HCT116 (cell line): ENCODE data around the gene TMEM74B. TPM values are rescaled to one million over a fixed set of nuclear protein-coding genes. Genes with fewer than 3 reads are reported as not detected.

Source experiments
- ATAC-seq: fragments of 200-7000 bp; cut with Tn5 transposase; 2 replicates; pipeline ENCODE4 v1.9.1; 2020; ENCODE audit warnings: mild to moderate bottlenecking, moderate library complexity
- BruUV-seq: library from RNA; stranded (reverse); fragments of 400-500 nt; replicated peaks from 2 replicates; lab custom pipeline; 2021; lab: Mats Ljungman, UMichigan
- CTCF ChIA-PET: fragments of 300-600 bp; sonication (Branson Sonifier 250); formaldehyde crosslinking; loops from one replicate; lab custom pipeline; 2021; ENCODE audit warnings: antibody characterized with exemption; lab: Charles Lee
- POLR2A ChIA-PET: fragments of 300-600, 350-600 bp; sonication (Branson Sonifier 250); formaldehyde crosslinking; loops from one replicate; lab custom pipeline; 2021; ENCODE audit warnings: antibody characterized with exemption; lab: Charles Lee
- RAD21 ChIA-PET, 2 experiments: fragments of 300-600 bp; sonication (Branson Sonifier 250); formaldehyde crosslinking; loops; one replicate each; lab custom pipeline; 2023; ENCODE audit warnings: low total read pairs in 2 of 2; ENCODE audit not compliant: uncharacterized antibody in 2 of 2, unreplicated experiment in 2 of 2, low non-redundant PET in 1 of 2; lab: Charles Lee
- DNase-seq: peaks from one replicate; pipeline ENCODE4 v3.0.0-alpha.2; 2010; ENCODE audit warnings: low read depth, low spot score
- H2AFZ ChIP-seq: fragments of 200-600 bp; shearing (Covaris generic), sonication (generic); 2 replicates; pipeline ENCODE4 v1.6.1; 2017; ENCODE audit warnings: low read depth, mixed run types, mixed read lengths, antibody characterized with exemption, low read length; ENCODE audit not compliant: poor library complexity, severe bottlenecking
- H3K27ac ChIP-seq: 2 replicates; pipeline ENCODE4 v1.5.1; 2012; ENCODE audit warnings: low read depth, low read length
- H3K27me3 ChIP-seq: fragments of 200-600 bp; sonication (generic); 2 replicates; pipeline ENCODE4 v1.6.1; 2016; ENCODE audit warnings: mixed run types, low read length, mixed read lengths; ENCODE audit not compliant: insufficient read depth
- H3K36me3 ChIP-seq, 2 experiments: fragments of 200-500 bp in 1 of 2; fragments of 200-600 bp in 1 of 2; sonication (Bioruptor generic) in 1 of 2; sonication (generic) in 1 of 2; 2 replicates each; pipeline versions ENCODE4 v1.5.1 to v1.6.1; 2014 to 2016; ENCODE audit warnings: low read length in 2 of 2, inconsistent platforms in 1 of 2, mixed read lengths in 1 of 2, mixed run types in 1 of 2; ENCODE audit not compliant: insufficient read depth in 2 of 2, control insufficient read depth in 1 of 2
- H3K4me1 ChIP-seq, 2 experiments: fragments of 200-600 bp in 1 of 2; sonication (generic) in 1 of 2; 2 replicates each; pipeline versions ENCODE4 v1.5.1 to v1.6.1; 2012 to 2017; ENCODE audit warnings: low read length in 2 of 2, inconsistent platforms in 1 of 2, mild to moderate bottlenecking in 1 of 2, mixed read lengths in 1 of 2, mixed run types in 1 of 2, moderate library complexity in 1 of 2; ENCODE audit not compliant: insufficient read depth in 2 of 2, control insufficient read depth in 1 of 2
- H3K4me2 ChIP-seq: fragments of 200-600 bp; sonication (generic); 2 replicates; pipeline ENCODE4 v1.6.1; 2017; ENCODE audit warnings: mixed run types, low read length, mixed read lengths
- H3K4me3 ChIP-seq, 2 experiments: fragments of 200-600 bp in 1 of 2; sonication (generic) in 1 of 2; replicated peaks in 1 of 2; 2 replicates each; pipeline ENCODE4 v1.5.1; 2011 to 2016; ENCODE audit warnings: low read length in 2 of 2, control low read depth in 1 of 2, low read depth in 1 of 2, mild to moderate bottlenecking in 1 of 2, mixed read lengths in 1 of 2, mixed run types in 1 of 2
- H3K79me2 ChIP-seq: fragments of 200-600 bp; sonication (generic); 2 replicates; pipeline ENCODE4 v1.6.1; 2017; ENCODE audit warnings: mild to moderate bottlenecking, mixed run types, low read length, moderate library complexity, mixed read lengths; ENCODE audit not compliant: insufficient read depth
- H3K9ac ChIP-seq: fragments of 200-600 bp; sonication (generic); 2 replicates; pipeline ENCODE4 v1.6.1; 2016; ENCODE audit warnings: low read length, mixed read lengths
- H3K9me2 ChIP-seq: fragments of 200-600 bp; sonication (generic), shearing (Covaris generic); 2 replicates; pipeline ENCODE4 v1.6.1; 2017; ENCODE audit warnings: mixed run types, mild to moderate bottlenecking, moderate library complexity; ENCODE audit not compliant: insufficient read depth
- H3K9me3 ChIP-seq, 2 experiments: fragments of 200-500 bp in 1 of 2; fragments of 200-600 bp in 1 of 2; sonication (Bioruptor generic) in 1 of 2; sonication (generic) in 1 of 2; 2 replicates each; pipeline ENCODE4 v1.6.1; 2014 to 2017; ENCODE audit warnings: low read length in 2 of 2, mixed read lengths in 2 of 2, inconsistent platforms in 1 of 2, low read depth in 1 of 2, mild to moderate bottlenecking in 1 of 2, mixed run types in 1 of 2, moderate library complexity in 1 of 2; ENCODE audit not compliant: control insufficient read depth in 1 of 2, insufficient read depth in 1 of 2
- H4K20me1 ChIP-seq: fragments of 200-600 bp; sonication (generic), shearing (Covaris generic); 2 replicates; pipeline ENCODE4 v1.6.1; 2017; ENCODE audit warnings: mixed run types, mild to moderate bottlenecking, moderate library complexity; ENCODE audit not compliant: insufficient read depth
- CEBPB ChIP-seq: IDR thresholded peaks from 2 replicates; pipeline ENCODE4 v1.6.1; 2012; ENCODE audit warnings: low read depth
- EGR1 ChIP-seq: IDR thresholded peaks from 2 replicates; pipeline ENCODE4 v1.6.1; 2012; ENCODE audit warnings: low read depth
- EZH2 ChIP-seq: fragments of 200-600 bp; sonication (generic); IDR thresholded peaks from 2 replicates; pipeline ENCODE4 v1.6.1; 2017; ENCODE audit warnings: antibody characterized with exemption, mixed run types
- EZH2phosphoT487 ChIP-seq: fragments of 200-600 bp; IDR thresholded peaks from 2 replicates; pipeline ENCODE4 v1.6.1; 2018; ENCODE audit warnings: antibody characterized with exemption, borderline replicate concordance
- POLR2A ChIP-seq: IDR thresholded peaks from 2 replicates; pipeline ENCODE4 v1.7.0; 2011; ENCODE audit warnings: borderline replicate concordance; ENCODE audit not compliant: insufficient read depth, insufficient read length; ENCODE audit errors: extremely low read depth
- POLR2AphosphoS5 ChIP-seq: IDR thresholded peaks from 2 replicates; pipeline ENCODE4 v1.6.1; 2011; ENCODE audit warnings: mild to moderate bottlenecking, low read depth, low read length, moderate library complexity
- SRF ChIP-seq: IDR thresholded peaks from 2 replicates; pipeline ENCODE4 v1.6.1; 2012; ENCODE audit warnings: low read depth
- intact Hi-C: fragments of 100-400 bp; cut with micrococcal nuclease; formaldehyde crosslinking; loops from 2 replicates; pipeline ENCODE4 v1.10.0; 2022
- total RNA-seq: library from RNA; stranded (reverse); gene quantifications from one replicate; pipeline ENCODE4 v1.2.1, GENCODE V29; 2021; ENCODE audit not compliant: unreplicated experiment
- TF ChIP-seq, protein P1 (sequence below): IDR thresholded peaks from 2 replicates; pipeline ENCODE4 v1.6.1; 2012
- TF ChIP-seq, protein P2 (sequence below), 3 experiments: fragments of 200-600 bp in 1 of 3; sonication (generic) in 1 of 3; IDR thresholded peaks in 2 of 3; conservative IDR thresholded peaks in 1 of 3; 2 replicates each; pipeline ENCODE4 v1.5.1; 2012 to 2017; ENCODE audit warnings: low read depth in 2 of 3, low read length in 2 of 3, antibody characterized with exemption in 1 of 3, borderline replicate concordance in 1 of 3, control low read depth in 1 of 3, mild to moderate bottlenecking in 1 of 3, mixed read lengths in 1 of 3, mixed run types in 1 of 3, moderate library complexity in 1 of 3; ENCODE audit not compliant: insufficient read depth in 1 of 3
- TF ChIP-seq, protein P3 (sequence below): IDR thresholded peaks from 2 replicates; pipeline ENCODE4 v1.6.1; 2012; ENCODE audit warnings: low read depth

Gene TMEM74B
- total RNA-seq, 1 experiment from 2014 or later, result 25.7 TPM

DNA sequence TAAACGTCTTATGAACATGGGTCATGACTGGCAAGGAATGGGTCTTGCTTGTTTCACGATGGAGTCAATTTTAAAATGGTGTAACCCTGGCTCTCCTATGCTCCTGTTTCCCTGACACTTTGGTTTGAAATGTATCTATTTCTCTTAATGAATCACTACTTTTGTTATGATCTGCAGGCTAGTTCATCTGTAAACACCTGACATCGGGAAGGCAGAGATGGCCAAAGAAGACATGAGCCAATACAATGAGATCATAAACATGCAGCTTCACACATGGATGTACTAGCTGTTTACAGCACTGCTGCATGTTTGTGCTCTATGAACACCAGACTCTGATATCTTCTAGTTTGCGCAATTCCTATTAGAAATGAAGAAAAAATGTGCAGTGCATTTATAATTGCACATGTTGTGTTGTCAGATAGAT is 30.1 kb upstream of the TMEM74B start:
- DNase-seq (no peak), ATAC-seq (no peak)
- Histone ChIP-seq H4K20me1 (no peaks in the 10 kb centered on the region), H2AFZ (no peak overlapping the region), H3K9ac (no peak overlapping the region), H3K27ac (no peak overlapping the region), H3K4me1 (peaks cover 6 to 19% of the 10 kb centered on the region in 2 experiments; a peak in 3 of 4 replicates), H3K79me2 (no peaks in the 10 kb centered on the region), H3K9me3 (no peaks in the 10 kb centered on the region), H3K4me2 (no peak overlapping the region; the same call in 1 of the 2 replicates), H3K4me3 (no peak overlapping the region), H3K9me2 (no peaks in the 10 kb centered on the region), H3K36me3 (no peaks in the 10 kb centered on the region), H3K27me3 (no peaks in the 10 kb centered on the region)
- CTCF ChIA-PET, result no interaction called here
- POLR2A ChIA-PET, result no interaction called here
- intact Hi-C loops, result loop anchor here (10.0 kb wide), 3 partner anchors 100 to 250 kb away; partner anchors contain the start of genes NSFL1C and PSMF1
- no TSS peak for BruUV-seq
- RAD21 ChIA-PET, result no interaction called here
- TF ChIP-seq CEBPB (no peak), POLR2AphosphoS5 (no peak), EZH2phosphoT487 (no peak), EGR1 (no peak), POLR2A (no peak), EZH2 (no peak), SRF (no peak)
- TF ChIP-seq, protein P1, sequence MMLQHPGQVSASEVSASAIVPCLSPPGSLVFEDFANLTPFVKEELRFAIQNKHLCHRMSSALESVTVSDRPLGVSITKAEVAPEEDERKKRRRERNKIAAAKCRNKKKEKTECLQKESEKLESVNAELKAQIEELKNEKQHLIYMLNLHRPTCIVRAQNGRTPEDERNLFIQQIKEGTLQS, result no peak
- TF ChIP-seq, protein P2, sequence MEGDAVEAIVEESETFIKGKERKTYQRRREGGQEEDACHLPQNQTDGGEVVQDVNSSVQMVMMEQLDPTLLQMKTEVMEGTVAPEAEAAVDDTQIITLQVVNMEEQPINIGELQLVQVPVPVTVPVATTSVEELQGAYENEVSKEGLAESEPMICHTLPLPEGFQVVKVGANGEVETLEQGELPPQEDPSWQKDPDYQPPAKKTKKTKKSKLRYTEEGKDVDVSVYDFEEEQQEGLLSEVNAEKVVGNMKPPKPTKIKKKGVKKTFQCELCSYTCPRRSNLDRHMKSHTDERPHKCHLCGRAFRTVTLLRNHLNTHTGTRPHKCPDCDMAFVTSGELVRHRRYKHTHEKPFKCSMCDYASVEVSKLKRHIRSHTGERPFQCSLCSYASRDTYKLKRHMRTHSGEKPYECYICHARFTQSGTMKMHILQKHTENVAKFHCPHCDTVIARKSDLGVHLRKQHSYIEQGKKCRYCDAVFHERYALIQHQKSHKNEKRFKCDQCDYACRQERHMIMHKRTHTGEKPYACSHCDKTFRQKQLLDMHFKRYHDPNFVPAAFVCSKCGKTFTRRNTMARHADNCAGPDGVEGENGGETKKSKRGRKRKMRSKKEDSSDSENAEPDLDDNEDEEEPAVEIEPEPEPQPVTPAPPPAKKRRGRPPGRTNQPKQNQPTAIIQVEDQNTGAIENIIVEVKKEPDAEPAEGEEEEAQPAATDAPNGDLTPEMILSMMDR (IDR thresholded peaks at IDR 0.05 in 2 of 3, conservative IDR thresholded peaks at IDR 0.05 in 1 of 3; ENCODE audit: borderline replicate concordance in 1 of 3, insufficient read depth in 1 of 3, low read depth in 2 of 3, low read length in 2 of 3), result no peak
- TF ChIP-seq, protein P3, sequence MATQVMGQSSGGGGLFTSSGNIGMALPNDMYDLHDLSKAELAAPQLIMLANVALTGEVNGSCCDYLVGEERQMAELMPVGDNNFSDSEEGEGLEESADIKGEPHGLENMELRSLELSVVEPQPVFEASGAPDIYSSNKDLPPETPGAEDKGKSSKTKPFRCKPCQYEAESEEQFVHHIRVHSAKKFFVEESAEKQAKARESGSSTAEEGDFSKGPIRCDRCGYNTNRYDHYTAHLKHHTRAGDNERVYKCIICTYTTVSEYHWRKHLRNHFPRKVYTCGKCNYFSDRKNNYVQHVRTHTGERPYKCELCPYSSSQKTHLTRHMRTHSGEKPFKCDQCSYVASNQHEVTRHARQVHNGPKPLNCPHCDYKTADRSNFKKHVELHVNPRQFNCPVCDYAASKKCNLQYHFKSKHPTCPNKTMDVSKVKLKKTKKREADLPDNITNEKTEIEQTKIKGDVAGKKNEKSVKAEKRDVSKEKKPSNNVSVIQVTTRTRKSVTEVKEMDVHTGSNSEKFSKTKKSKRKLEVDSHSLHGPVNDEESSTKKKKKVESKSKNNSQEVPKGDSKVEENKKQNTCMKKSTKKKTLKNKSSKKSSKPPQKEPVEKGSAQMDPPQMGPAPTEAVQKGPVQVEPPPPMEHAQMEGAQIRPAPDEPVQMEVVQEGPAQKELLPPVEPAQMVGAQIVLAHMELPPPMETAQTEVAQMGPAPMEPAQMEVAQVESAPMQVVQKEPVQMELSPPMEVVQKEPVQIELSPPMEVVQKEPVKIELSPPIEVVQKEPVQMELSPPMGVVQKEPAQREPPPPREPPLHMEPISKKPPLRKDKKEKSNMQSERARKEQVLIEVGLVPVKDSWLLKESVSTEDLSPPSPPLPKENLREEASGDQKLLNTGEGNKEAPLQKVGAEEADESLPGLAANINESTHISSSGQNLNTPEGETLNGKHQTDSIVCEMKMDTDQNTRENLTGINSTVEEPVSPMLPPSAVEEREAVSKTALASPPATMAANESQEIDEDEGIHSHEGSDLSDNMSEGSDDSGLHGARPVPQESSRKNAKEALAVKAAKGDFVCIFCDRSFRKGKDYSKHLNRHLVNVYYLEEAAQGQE, result no peak
